ENCODE results near the gene FLRT1. TPM values are rescaled to one million over a fixed set of nuclear protein-coding genes. Genes with fewer than 3 reads are reported as not detected.
"Not testable (repeated sequence)": the region's sequence is repeated elsewhere in the genome, so short reads cannot be mapped to it uniquely, and the experiment has no call there.

The FLRT1 gene
- total and polyA plus RNA-seq, 3 donors from 2014 or later = 0.67 to 0.79 (median 0.74) TPM

DNA sequence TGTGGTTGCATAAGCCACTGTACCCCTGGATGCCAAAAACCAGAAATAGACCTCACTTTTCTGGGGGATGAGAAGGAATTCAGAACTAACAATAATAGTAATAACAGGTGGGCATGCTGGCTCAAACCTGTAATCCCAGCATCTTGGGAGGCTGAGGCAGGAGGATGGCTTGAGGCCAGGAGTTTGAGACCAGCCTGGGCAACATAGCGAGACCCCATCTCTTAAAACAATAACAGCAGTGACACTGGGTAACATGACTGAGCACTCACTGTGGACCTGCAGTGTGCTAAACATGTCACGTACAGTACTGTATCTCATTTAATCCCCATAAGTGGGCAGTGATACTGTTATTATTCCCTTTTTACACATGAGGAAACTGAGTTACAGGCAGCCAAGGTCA lies 10.0 kb downstream of the FLRT1 start:
- TF ChIP-seq, protein P1, sequence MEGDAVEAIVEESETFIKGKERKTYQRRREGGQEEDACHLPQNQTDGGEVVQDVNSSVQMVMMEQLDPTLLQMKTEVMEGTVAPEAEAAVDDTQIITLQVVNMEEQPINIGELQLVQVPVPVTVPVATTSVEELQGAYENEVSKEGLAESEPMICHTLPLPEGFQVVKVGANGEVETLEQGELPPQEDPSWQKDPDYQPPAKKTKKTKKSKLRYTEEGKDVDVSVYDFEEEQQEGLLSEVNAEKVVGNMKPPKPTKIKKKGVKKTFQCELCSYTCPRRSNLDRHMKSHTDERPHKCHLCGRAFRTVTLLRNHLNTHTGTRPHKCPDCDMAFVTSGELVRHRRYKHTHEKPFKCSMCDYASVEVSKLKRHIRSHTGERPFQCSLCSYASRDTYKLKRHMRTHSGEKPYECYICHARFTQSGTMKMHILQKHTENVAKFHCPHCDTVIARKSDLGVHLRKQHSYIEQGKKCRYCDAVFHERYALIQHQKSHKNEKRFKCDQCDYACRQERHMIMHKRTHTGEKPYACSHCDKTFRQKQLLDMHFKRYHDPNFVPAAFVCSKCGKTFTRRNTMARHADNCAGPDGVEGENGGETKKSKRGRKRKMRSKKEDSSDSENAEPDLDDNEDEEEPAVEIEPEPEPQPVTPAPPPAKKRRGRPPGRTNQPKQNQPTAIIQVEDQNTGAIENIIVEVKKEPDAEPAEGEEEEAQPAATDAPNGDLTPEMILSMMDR (IDR thresholded peaks at IDR 0.05) = no peak
- TF ChIP-seq POLR2A (IDR thresholded peaks at IDR 0.05) = no peak
- DNase-seq = no peak
- intact Hi-C loops (cut with DNase I; ENCODE audit: low total_unique reads) = no loop called here
- 88 to 89% methylated on average over 2 of the region's 2 CpGs for WGBS, 2 donors
- Histone ChIP-seq H3K36me3 (ENCODE audit: low read depth, missing control alignments) (no peaks in the 10 kb centered on the region), H3K4me1 (no peaks in the 10 kb centered on the region), H3K27me3 (no peaks in the 10 kb centered on the region), H3K4me3 (no peak overlapping the region), H3K27ac (no peak overlapping the region), H3K9me3 (no peaks in the 10 kb centered on the region)

DNA sequence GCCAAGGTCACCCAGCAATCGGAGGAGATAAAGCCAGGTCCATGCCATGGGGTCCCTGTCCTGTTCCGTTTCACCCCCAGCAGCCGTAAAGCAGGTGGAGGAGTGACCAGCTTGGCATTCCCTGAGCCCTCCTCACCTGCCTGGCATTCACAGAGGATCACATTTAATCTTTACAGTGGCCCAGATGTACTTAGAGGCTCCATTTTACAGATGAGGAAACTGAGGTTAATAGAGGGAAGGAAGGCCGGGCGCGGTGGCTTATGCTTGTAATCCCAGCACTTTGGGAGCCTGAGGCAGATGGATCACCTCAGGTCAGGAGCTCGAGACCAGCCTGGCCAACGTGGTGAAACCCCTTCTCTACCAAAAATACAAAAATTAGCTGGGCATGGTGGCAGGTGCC lies 11.6 kb downstream of the FLRT1 start:
- H3K4me1 ChIP-seq; H3K9me3 ChIP-seq; H3K27ac ChIP-seq; H3K4me3 ChIP-seq; H3K36me3 ChIP-seq (ENCODE audit: low read depth, missing control alignments); H3K27me3 ChIP-seq; DNase-seq; intact Hi-C loops (cut with DNase I; ENCODE audit: low total_unique reads): not testable (repeated sequence)
- WGBS, 2 donors = 82 to 93% methylated on average over 8 of the region's 8 CpGs

DNA sequence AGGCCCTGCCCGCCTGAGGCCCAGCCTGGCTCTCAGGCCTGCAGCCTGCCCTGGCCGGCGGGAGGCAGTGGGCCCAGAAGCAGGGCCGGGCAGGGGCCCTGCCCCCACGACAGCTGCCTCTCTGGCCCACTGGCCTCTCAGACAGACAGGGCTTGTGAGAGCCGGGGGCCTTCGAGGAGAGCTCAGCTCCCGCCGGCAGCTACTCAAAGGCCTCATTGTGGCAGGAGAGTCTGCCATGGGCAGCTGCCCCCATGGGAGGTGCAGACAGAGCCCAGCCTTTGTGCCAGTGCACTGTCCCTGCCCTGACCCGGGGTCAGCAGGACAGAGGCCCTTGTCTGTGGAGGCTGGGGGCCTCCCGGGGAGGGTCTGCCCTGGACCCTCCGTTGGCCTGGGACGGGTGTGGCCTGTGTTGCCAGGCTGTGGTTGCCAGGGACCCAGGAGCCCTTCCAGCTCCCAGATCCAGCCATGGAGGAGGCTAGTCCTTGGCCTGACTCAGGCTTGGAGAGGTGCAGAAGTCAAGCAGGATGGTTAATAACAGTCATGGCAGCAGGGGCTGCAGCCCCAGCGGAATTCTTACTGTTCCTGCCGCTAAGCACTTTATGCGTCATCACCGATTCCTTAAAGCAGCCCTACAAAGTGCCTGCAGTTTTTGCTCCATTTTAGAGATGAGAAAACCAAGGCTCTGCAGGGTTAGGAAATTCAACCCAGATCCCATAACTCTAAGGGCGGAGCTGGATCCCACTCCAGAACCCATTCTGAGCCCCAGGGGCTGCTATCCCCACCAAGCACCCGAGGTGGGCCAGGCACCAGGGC lies 12.5 kb downstream of the FLRT1 start:
- Histone ChIP-seq H3K27me3 (no peaks in the 10 kb centered on the region), H3K27ac (no peak overlapping the region), H3K4me1 (no peaks in the 10 kb centered on the region), H3K36me3 (ENCODE audit: low read depth, missing control alignments) (no peaks in the 10 kb centered on the region), H3K9me3 (no peaks in the 10 kb centered on the region), H3K4me3 (no peak overlapping the region)
- intact Hi-C loops (cut with DNase I; ENCODE audit: low total_unique reads) = no loop called here
- TF ChIP-seq POLR2A (IDR thresholded peaks at IDR 0.05) = no peak
- TF ChIP-seq, protein P1 (IDR thresholded peaks at IDR 0.05) = no peak
- 76 to 80% methylated on average over 8 to 17 of the region's 19 CpGs for WGBS, 2 donors
- DNase-seq = peak; percentile 48

DNA sequence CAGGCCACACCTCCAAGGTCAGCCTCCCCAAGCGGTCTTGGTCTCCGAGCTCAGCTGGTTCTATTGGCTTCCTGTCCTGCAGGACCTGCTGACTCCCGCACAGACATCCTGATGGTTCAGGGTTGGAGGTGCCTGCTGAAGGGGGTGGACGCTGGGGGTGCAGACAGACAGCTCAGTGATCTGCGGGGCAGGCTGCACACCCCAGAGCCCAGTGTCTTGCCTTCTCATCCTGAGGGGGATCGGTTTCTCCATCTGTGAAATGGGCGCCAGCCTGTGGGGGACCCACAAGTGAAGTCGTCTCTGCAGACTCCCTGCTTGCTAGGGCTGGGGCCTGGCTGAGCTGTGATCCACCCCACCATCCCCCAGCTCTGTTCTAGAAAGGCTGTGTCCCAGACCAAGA lies 13.8 kb downstream of the FLRT1 start:
- intact Hi-C loops (cut with DNase I; ENCODE audit: low total_unique reads) = no loop called here
- no peak overlapping the region for H3K4me3 ChIP-seq
- H3K36me3 ChIP-seq (ENCODE audit: low read depth, missing control alignments) = no peaks in the 10 kb centered on the region
- TF ChIP-seq POLR2A (IDR thresholded peaks at IDR 0.05) = no peak
- TF ChIP-seq, protein P1 (IDR thresholded peaks at IDR 0.05) = no peak
- 89 to 97% methylated on average over 7 to 8 of the region's 8 CpGs for WGBS, 2 donors
- DNase-seq = no peak
- no peaks in the 10 kb centered on the region for H3K4me1 ChIP-seq
- H3K27ac ChIP-seq = no peak overlapping the region
- H3K27me3 ChIP-seq = no peaks in the 10 kb centered on the region
- H3K9me3 ChIP-seq = no peaks in the 10 kb centered on the region

DNA sequence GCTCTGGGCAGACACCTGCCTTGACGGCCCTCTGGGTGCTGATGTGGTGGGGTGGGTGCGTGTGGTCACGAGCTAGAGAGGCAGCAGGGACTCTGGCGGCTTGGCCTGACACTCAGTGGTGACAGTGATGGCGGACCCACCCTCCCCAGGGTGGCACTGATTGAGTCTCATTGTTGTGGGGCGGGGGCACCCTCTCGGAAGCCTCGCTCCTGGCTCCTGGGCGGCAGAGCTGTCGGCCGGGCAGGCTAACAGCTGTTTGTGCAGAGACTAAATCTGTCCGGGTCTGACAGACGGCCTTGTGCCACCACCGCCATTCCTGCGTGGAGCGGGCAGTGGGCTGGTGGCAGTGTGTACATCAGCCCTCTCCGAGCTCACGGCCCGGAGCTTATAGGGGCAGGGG lies 15.6 kb downstream of the FLRT1 start:
- no peak overlapping the region for H3K4me3 ChIP-seq
- DNase-seq = no peak
- H3K4me1 ChIP-seq = no peaks in the 10 kb centered on the region
- no peak for TF ChIP-seq POLR2A (IDR thresholded peaks at IDR 0.05)
- TF ChIP-seq, protein P1 (IDR thresholded peaks at IDR 0.05) = no peak
- H3K9me3 ChIP-seq = no peaks in the 10 kb centered on the region
- no peak overlapping the region for H3K27ac ChIP-seq
- WGBS, 2 donors = 84 to 90% methylated on average over 5 to 18 of the region's 19 CpGs
- no peaks in the 10 kb centered on the region for H3K36me3 ChIP-seq (ENCODE audit: low read depth, missing control alignments)
- H3K27me3 ChIP-seq = no peaks in the 10 kb centered on the region
- intact Hi-C loops (cut with DNase I; ENCODE audit: low total_unique reads) = no loop called here

All from testis (tissue), 3 donors.